HG02763 (cell line): ENCODE measurements around the gene LCN10.
"Not testable (repeated sequence)": the region's sequence is repeated elsewhere in the genome, so short reads cannot be mapped to it uniquely, and the experiment has no call there.

Experiments
- ATAC-seq: cut with Tn5 transposase; IDR thresholded peaks from one replicate; pipeline ENCODE4 v1.9.1; 2021; ENCODE audit warnings: mild to moderate bottlenecking, moderate library complexity; ENCODE audit not compliant: unreplicated experiment

LCN10 gene

GRCh38 chr9:136755302-136756133 is 12.8 kb upstream of the LCN10 start:
- not testable (repeated sequence) for ATAC-seq

GRCh38 chr9:136754626-136755301 is 12.0 kb upstream of the LCN10 start:
- no peak for ATAC-seq

GRCh38 chr9:136754059-136754572 is 11.4 kb upstream of the LCN10 start:
- no peak for ATAC-seq

GRCh38 chr9:136753371-136754058 is 10.8 kb upstream of the LCN10 start:
- ATAC-seq, result no peak

- ATAC-seq, result no peak
Measured at GRCh38 chr9:136751814-136752213, 9.1 kb upstream of the LCN10 start.

GRCh38 chr9:136751244-136751643 is 8.5 kb upstream of the LCN10 start:
- ATAC-seq, result no peak

GRCh38 chr9:136750526-136750925 is 7.8 kb upstream of the LCN10 start:
- no peak for ATAC-seq

- ATAC-seq, result no peak
Measured at GRCh38 chr9:136748666-136749611, 6.2 kb upstream of the LCN10 start.

GRCh38 chr9:136748201-136748600 is 5.5 kb upstream of the LCN10 start, which contains the start of gene LCN6:
TSS of gene LCN6 (minus strand) at chr9:136748525. CDS start at chr9:136748483, 42 bp downstream.
- ATAC-seq, result no peak

GRCh38 chr9:136747161-136748060 is 4.7 kb upstream of the LCN10 start:
- no peak for ATAC-seq

GRCh38 chr9:136746621-136747020 is 3.9 kb upstream of the LCN10 start:
- ATAC-seq, result no peak

- ATAC-seq, result no peak
Measured at GRCh38 chr9:136746155-136746490, 3.4 kb upstream of the LCN10 start.

- ATAC-seq, result no peak
Measured at GRCh38 chr9:136745389-136746154, 2.8 kb upstream of the LCN10 start.

- ATAC-seq, result no peak
Measured at GRCh38 chr9:136744773-136745172, 2.0 kb upstream of the LCN10 start.

- no peak for ATAC-seq
Measured at GRCh38 chr9:136743639-136744211, 985 bp upstream of the LCN10 start.

GRCh38 chr9:136741883-136742571 is 713 bp downstream of the LCN10 start:
- ATAC-seq, result no peak

- ATAC-seq, result no peak
Measured at GRCh38 chr9:136740971-136741882, 1.5 kb downstream of the LCN10 start.
